ENCODE results near the gene CTNNBL1. TPM values are rescaled to one million over a fixed set of nuclear protein-coding genes. Genes with fewer than 3 reads are reported as not detected.

Gene CTNNBL1
- polyA plus RNA-seq, 4 donors, result 36.2 to 66.5 (median 50.1) TPM

- 68 to 81% (median 77%) methylated on average over 5 of the region's 5 CpGs for WGBS, 3 donors
- no peak for DNase-seq
- H3K4me3 ChIP-seq (ENCODE audit: low read depth in 1 of 3, low read length in 3 of 3), result no peak overlapping the region
- no peaks in the 10 kb centered on the region for H3K36me3 ChIP-seq (ENCODE audit: control insufficient read depth in 3 of 3, insufficient read depth in 2 of 3, low read depth in 1 of 3, low read length in 3 of 3)
- FAIRE-seq, result no peak
- H3K9me3 ChIP-seq (ENCODE audit: control insufficient read depth in 2 of 2, insufficient read depth in 1 of 2, low read depth in 1 of 2, low read length in 1 of 2), result no peaks in the 10 kb centered on the region
- no peaks in the 10 kb centered on the region for H3K27me3 ChIP-seq (ENCODE audit: control insufficient read depth in 3 of 3, insufficient read depth in 3 of 3, low read length in 3 of 3)
- no peaks in the 10 kb centered on the region for H3K4me1 ChIP-seq (ENCODE audit: control insufficient read depth in 3 of 3, insufficient read depth in 2 of 3, low read depth in 1 of 3, low read length in 2 of 3)
- no peak overlapping the region for H3K27ac ChIP-seq (ENCODE audit: low read depth in 1 of 3, low read length in 2 of 3)
These were observed 196.3 kb downstream of the CTNNBL1 start for GRCh38 chr20:37890108-37890507.

DNA sequence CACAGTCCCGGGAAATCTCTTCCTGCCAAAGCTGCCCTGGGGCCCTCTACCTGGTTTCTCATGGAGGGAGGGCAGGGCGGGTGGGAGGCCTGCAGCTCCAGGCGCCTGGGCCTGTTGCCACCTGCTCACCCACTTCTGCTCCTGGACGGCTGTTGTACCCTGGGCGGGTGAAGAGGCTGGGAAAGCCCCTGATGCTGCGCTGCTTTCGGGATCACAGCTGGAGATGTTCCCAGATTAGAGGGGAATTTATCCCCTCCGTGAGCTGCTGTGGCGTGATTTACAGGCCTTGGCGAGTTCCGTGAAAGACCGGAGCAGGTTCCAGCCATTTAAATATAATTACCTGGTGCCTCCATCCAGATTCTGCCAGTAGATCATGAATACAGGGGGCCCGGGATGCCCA is 196.8 kb downstream of the CTNNBL1 start:
- H3K4me3 ChIP-seq (ENCODE audit: low read depth in 1 of 3, low read length in 3 of 3), result no peak overlapping the region
- no peaks in the 10 kb centered on the region for H3K4me1 ChIP-seq (ENCODE audit: control insufficient read depth in 3 of 3, insufficient read depth in 2 of 3, low read depth in 1 of 3, low read length in 2 of 3)
- no peaks in the 10 kb centered on the region for H3K27me3 ChIP-seq (ENCODE audit: control insufficient read depth in 3 of 3, insufficient read depth in 3 of 3, low read length in 3 of 3)
- no peaks in the 10 kb centered on the region for H3K36me3 ChIP-seq (ENCODE audit: control insufficient read depth in 3 of 3, insufficient read depth in 2 of 3, low read depth in 1 of 3, low read length in 3 of 3)
- DNase-seq (no peak), FAIRE-seq (no peak)
- no peaks in the 10 kb centered on the region for H3K9me3 ChIP-seq (ENCODE audit: control insufficient read depth in 2 of 2, insufficient read depth in 1 of 2, low read depth in 1 of 2, low read length in 1 of 2)
- no peak overlapping the region for H3K27ac ChIP-seq (ENCODE audit: low read depth in 1 of 3, low read length in 2 of 3)
- WGBS, 3 donors, result 67 to 75% (median 73%) methylated on average over 13 of the region's 13 CpGs

DNA sequence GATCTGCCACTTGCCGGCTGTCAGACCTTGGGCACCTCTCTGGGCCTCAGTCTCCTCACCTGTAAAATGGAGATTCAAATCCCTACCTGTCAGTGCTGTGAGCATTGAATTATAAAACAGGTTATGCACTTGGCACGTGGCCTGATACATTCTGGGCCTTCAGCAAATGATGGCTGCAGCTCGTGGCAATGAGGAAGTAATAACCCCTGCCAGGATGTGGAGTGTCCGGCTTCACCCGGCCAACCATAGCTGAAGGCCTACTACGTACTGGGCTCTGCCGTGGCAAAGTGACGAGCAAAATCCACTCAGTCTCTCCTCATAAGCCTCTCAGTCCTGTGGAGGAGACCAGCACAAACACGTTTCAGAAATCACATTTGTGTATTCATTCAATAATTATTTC is 198.2 kb downstream of the CTNNBL1 start:
- WGBS, 3 donors, result 33 to 53% (median 46%) methylated on average over 9 of the region's 9 CpGs
- no peak for FAIRE-seq
- peak in 1 of 2 donors; percentile 21 for DNase-seq

DNA sequence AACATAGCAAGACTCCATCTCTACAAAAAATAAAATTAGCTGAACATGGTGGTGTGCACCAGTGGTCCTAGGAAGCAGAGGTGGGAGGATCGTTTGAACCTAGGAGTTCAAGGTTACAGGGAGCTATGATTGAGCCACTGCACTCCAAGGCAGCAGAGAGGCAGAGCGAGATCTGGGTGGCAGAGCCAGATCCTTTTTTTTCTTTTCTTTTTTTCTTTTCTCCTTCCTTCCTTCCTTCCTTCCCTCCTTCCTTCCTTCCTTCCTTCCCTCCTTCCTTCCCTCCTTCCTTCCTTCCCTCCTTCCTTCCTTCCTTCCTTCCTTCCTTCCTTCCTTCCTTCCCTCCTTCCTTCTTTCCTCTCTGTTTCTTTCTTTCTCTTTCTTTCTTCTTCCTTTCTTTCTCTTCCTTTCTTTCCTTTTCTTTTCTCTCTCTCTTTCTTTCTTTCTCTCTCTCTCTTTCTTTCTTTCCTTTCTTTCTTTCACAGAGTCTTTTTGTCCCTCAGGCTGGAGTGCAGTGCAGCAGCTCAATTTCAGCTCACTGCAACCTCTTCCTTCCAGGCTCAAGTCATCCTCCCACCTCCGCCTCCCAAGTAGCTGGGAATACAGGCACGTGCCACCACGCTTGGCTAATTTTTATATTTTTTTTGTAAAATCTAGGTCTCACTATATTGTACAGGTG is 199.9 kb downstream of the CTNNBL1 start:
- DNase-seq, result no peak
- Histone ChIP-seq H3K4me1 (ENCODE audit: control insufficient read depth in 3 of 3, insufficient read depth in 2 of 3, low read depth in 1 of 3, low read length in 2 of 3) (peaks cover 0 to 13% (median 0%) of the 10 kb centered on the region in 3 donors), H3K27me3 (ENCODE audit: control insufficient read depth in 3 of 3, insufficient read depth in 3 of 3, low read length in 3 of 3) (no peaks in the 10 kb centered on the region), H3K9me3 (ENCODE audit: control insufficient read depth in 2 of 2, insufficient read depth in 1 of 2, low read depth in 1 of 2, low read length in 1 of 2) (no peaks in the 10 kb centered on the region), H3K4me3 (ENCODE audit: low read depth in 1 of 3, low read length in 3 of 3) (no peak overlapping the region), H3K36me3 (ENCODE audit: control insufficient read depth in 3 of 3, insufficient read depth in 2 of 3, low read depth in 1 of 3, low read length in 3 of 3) (no peaks in the 10 kb centered on the region), H3K27ac (ENCODE audit: low read depth in 1 of 3, low read length in 2 of 3) (no peak overlapping the region)
- no peak for FAIRE-seq
- 82 to 87% (median 84%) methylated on average over 5 of the region's 5 CpGs for WGBS, 3 donors

More for the DNA sequence above, 198.2 kb downstream of the CTNNBL1 start:
- Histone ChIP-seq H3K27ac (ENCODE audit: low read depth in 1 of 3, low read length in 2 of 3) (no peak overlapping the region), H3K27me3 (ENCODE audit: control insufficient read depth in 3 of 3, insufficient read depth in 3 of 3, low read length in 3 of 3) (no peaks in the 10 kb centered on the region), H3K36me3 (ENCODE audit: control insufficient read depth in 3 of 3, insufficient read depth in 2 of 3, low read depth in 1 of 3, low read length in 3 of 3) (no peaks in the 10 kb centered on the region), H3K4me3 (ENCODE audit: low read depth in 1 of 3, low read length in 3 of 3) (no peak overlapping the region), H3K9me3 (ENCODE audit: control insufficient read depth in 2 of 2, insufficient read depth in 1 of 2, low read depth in 1 of 2, low read length in 1 of 2) (no peaks in the 10 kb centered on the region), H3K4me1 (ENCODE audit: control insufficient read depth in 3 of 3, insufficient read depth in 2 of 3, low read depth in 1 of 3, low read length in 2 of 3) (peaks cover 0 to 4% (median 0%) of the 10 kb centered on the region in 3 donors)

GRCh38 chr20:37894454-37894853 is 200.6 kb downstream of the CTNNBL1 start:
- H3K36me3 ChIP-seq (ENCODE audit: control insufficient read depth in 3 of 3, insufficient read depth in 2 of 3, low read depth in 1 of 3, low read length in 3 of 3), result no peaks in the 10 kb centered on the region
- H3K9me3 ChIP-seq (ENCODE audit: control insufficient read depth in 2 of 2, insufficient read depth in 1 of 2, low read depth in 1 of 2, low read length in 1 of 2), result no peaks in the 10 kb centered on the region
- FAIRE-seq (no peak), DNase-seq (no peak)
- no peaks in the 10 kb centered on the region for H3K27me3 ChIP-seq (ENCODE audit: control insufficient read depth in 3 of 3, insufficient read depth in 3 of 3, low read length in 3 of 3)
- H3K4me1 ChIP-seq (ENCODE audit: control insufficient read depth in 3 of 3, insufficient read depth in 2 of 3, low read depth in 1 of 3, low read length in 2 of 3), result peaks cover 0 to 13% (median 0%) of the 10 kb centered on the region in 3 donors
- no peak overlapping the region for H3K27ac ChIP-seq (ENCODE audit: low read depth in 1 of 3, low read length in 2 of 3)
- no peak overlapping the region for H3K4me3 ChIP-seq (ENCODE audit: low read depth in 1 of 3, low read length in 3 of 3)
- 75 to 89% (median 79%) methylated on average over 4 of the region's 4 CpGs for WGBS, 3 donors

DNA sequence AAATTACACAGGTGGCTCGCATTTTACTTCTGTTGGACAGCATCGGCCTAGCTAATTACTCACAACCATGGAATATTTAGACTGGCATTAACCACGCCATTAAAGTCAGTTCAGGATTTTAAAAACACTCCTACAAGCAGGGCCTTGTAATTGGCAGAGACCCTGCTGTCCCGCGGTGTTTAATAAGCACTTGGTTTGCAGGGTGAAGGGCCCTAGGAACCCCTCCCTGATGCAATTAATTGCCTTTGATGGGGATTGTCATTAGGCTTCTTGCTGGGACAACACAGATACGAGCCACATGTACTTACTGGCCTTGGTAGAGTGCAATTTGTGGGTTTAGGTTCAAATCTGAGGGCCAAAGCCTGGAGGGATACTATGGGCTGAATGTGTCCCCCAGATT is 201.3 kb downstream of the CTNNBL1 start:
- H3K4me1 ChIP-seq (ENCODE audit: control insufficient read depth in 3 of 3, insufficient read depth in 2 of 3, low read depth in 1 of 3, low read length in 2 of 3), result peaks cover 0 to 13% (median 0%) of the 10 kb centered on the region in 3 donors
- DNase-seq (no peak), FAIRE-seq (no peak)
- no peak overlapping the region for H3K4me3 ChIP-seq (ENCODE audit: low read depth in 1 of 3, low read length in 3 of 3)
- peaks cover 0 to 3% (median 0%) of the 10 kb centered on the region in 3 donors for H3K27me3 ChIP-seq (ENCODE audit: control insufficient read depth in 3 of 3, insufficient read depth in 3 of 3, low read length in 3 of 3)
- H3K9me3 ChIP-seq (ENCODE audit: control insufficient read depth in 2 of 2, insufficient read depth in 1 of 2, low read depth in 1 of 2, low read length in 1 of 2), result no peaks in the 10 kb centered on the region
- no peak overlapping the region for H3K27ac ChIP-seq (ENCODE audit: low read depth in 1 of 3, low read length in 2 of 3)
- 85 to 91% (median 90%) methylated on average over 6 of the region's 6 CpGs for WGBS, 3 donors
- H3K36me3 ChIP-seq (ENCODE audit: control insufficient read depth in 3 of 3, insufficient read depth in 2 of 3, low read depth in 1 of 3, low read length in 3 of 3), result no peaks in the 10 kb centered on the region

DNA sequence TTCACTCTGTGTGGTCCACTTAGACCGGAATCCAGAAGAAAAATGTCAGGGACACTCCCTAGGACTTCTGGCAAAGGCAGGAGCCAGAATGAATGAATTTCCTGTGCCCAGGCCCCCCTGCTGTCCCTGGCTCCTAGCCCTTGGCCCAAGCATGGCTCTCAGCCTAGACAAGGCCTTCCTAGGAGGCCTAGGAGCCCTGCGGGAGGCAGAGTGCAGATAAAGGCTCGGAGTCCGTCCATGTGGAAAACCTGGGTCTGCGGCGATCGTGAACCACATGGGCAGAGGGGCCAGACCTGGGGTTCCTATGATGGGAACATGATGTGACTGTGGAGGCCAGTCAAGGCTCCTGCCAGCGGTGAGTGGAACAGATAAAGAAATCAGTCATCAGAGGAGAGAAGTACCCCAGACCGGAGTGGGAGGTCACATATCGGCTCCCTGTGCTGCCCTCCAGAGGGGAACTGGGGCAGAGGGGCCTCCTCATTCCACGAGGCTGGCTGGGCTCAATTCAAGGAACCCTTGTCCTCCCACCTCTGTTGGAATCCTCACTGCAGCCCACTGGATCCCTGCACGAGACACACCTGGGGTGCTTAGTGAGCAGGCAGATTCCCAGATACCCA is 203.2 kb downstream of the CTNNBL1 start:
- Histone ChIP-seq H3K4me3 (ENCODE audit: low read depth in 1 of 3, low read length in 3 of 3) (no peak overlapping the region), H3K9me3 (ENCODE audit: control insufficient read depth in 2 of 2, insufficient read depth in 1 of 2, low read depth in 1 of 2, low read length in 1 of 2) (no peaks in the 10 kb centered on the region), H3K27ac (ENCODE audit: low read depth in 1 of 3, low read length in 2 of 3) (peak overlapping the region in 1 of 3 donors; percentile 56), H3K4me1 (ENCODE audit: control insufficient read depth in 3 of 3, insufficient read depth in 2 of 3, low read depth in 1 of 3, low read length in 2 of 3) (peaks cover 0 to 22% (median 0%) of the 10 kb centered on the region in 3 donors), H3K36me3 (ENCODE audit: control insufficient read depth in 3 of 3, insufficient read depth in 2 of 3, low read depth in 1 of 3, low read length in 3 of 3) (no peaks in the 10 kb centered on the region), H3K27me3 (ENCODE audit: control insufficient read depth in 3 of 3, insufficient read depth in 3 of 3, low read length in 3 of 3) (peaks cover 3 to 15% (median 7%) of the 10 kb centered on the region in 3 donors)
- WGBS, 3 donors, result 63 to 71% (median 69%) methylated on average over 12 of the region's 12 CpGs
- peak in 1 of 2 donors; percentile 61 for DNase-seq
- no peak for FAIRE-seq

GRCh38 chr20:37898233-37899104 is 204.6 kb downstream of the CTNNBL1 start:
- WGBS, 3 donors, result 60 to 70% (median 61%) methylated on average over 10 of the region's 10 CpGs

More at GRCh38 chr20:37898233-37899104, 204.6 kb downstream of the CTNNBL1 start:
- no peak for DNase-seq
- H3K36me3 ChIP-seq (ENCODE audit: control insufficient read depth in 3 of 3, insufficient read depth in 2 of 3, low read depth in 1 of 3, low read length in 3 of 3), result no peaks in the 10 kb centered on the region
- peaks cover 10 to 24% (median 11%) of the 10 kb centered on the region in 3 donors for H3K27me3 ChIP-seq (ENCODE audit: control insufficient read depth in 3 of 3, insufficient read depth in 3 of 3, low read length in 3 of 3)
- no peak for FAIRE-seq
- no peaks in the 10 kb centered on the region for H3K9me3 ChIP-seq (ENCODE audit: control insufficient read depth in 2 of 2, insufficient read depth in 1 of 2, low read depth in 1 of 2, low read length in 1 of 2)
- H3K4me1 ChIP-seq (ENCODE audit: control insufficient read depth in 3 of 3, insufficient read depth in 2 of 3, low read depth in 1 of 3, low read length in 2 of 3), result peaks cover 0 to 25% (median 0%) of the 10 kb centered on the region in 3 donors
- peak overlapping the region in 1 of 3 donors; percentile 28 for H3K27ac ChIP-seq (ENCODE audit: low read depth in 1 of 3, low read length in 2 of 3)
- no peak overlapping the region for H3K4me3 ChIP-seq (ENCODE audit: low read depth in 1 of 3, low read length in 3 of 3)

Data from small intestine (tissue), 7 donors.